ENCODE results near the gene SEMA3D. TPM values are rescaled to one million over a fixed set of nuclear protein-coding genes. Genes with fewer than 3 reads are reported as not detected.

SEMA3D gene
- total and polyA plus RNA-seq, 2 of the 13 experiments (the other 11 are each of a cell fraction or from before 2014, with no cell fraction given), result 0.07 TPM; not detected in 1

DNA sequence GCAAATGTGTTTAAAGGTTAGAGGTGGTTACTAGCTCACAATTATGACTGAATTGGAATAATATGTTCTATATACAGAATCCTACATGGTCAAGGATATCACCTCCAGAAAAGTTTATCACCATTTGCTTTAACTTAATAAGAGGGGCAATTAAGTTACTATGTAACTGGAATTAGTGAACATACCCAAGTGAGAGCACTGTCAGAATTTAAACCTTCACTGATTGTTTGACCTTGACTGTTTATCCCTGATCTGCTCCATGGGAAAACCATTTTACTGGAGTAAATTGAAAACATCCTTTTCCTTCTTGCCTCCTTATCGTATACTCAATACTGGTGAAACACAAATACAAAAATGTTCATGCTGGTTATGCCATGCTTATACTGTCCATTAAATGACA, 107.4 kb downstream of the SEMA3D start:
- Histone ChIP-seq H3K36me3 (replicated peaks in 1 of 2; ENCODE audit: control insufficient read depth in 1 of 2, insufficient read depth in 2 of 2, low read length in 2 of 2) (no peaks in the 10 kb centered on the region), H3K27me3 (ENCODE audit: control insufficient read depth in 1 of 2, insufficient read depth in 2 of 2, low read length in 2 of 2) (no peaks in the 10 kb centered on the region), H3K4me3 (replicated peaks in 1 of 3; ENCODE audit: insufficient read depth in 1 of 3, low read depth in 2 of 3, low read length in 3 of 3) (no peak overlapping the region), H3K79me2 (ENCODE audit: insufficient read depth, low read length) (no peaks in the 10 kb centered on the region), H4K20me1 (ENCODE audit: insufficient read depth, low read length) (no peaks in the 10 kb centered on the region), H2AFZ (ENCODE audit: low read length) (no peak overlapping the region), H3K9me3 (ENCODE audit: low read length) (no peaks in the 10 kb centered on the region), H3K27ac (ENCODE audit: extremely low read length, insufficient read depth, low read length) (no peak overlapping the region), H3K4me2 (ENCODE audit: low read depth, low read length) (no peak overlapping the region), H3K4me1 (ENCODE audit: insufficient read depth, low read length) (no peaks in the 10 kb centered on the region), H3K9ac (ENCODE audit: insufficient read depth, low read depth, low read length) (no peak overlapping the region)
- FAIRE-seq, result no peak
- POLR2A ChIA-PET, result no interaction called here
- intact Hi-C loops (cut with micrococcal nuclease; ENCODE audit: unreplicated experiment), result no loop called here
- BruUV-seq (replicated peaks), result no TSS peak
- in situ Hi-C loops (cut with HindIII; ENCODE audit: extremely low pct_ligation_motif_present, low pct_unique_long_range_greater_than_20kb), result no loop called here
- TF ChIP-seq MEIS2 (CRISPR knock-in tag; IDR thresholded peaks at IDR 0.05) (no peak), ZNF44 (CRISPR knock-in tag; IDR thresholded peaks at IDR 0.05) (no peak), PHF8 (CRISPR knock-in tag; IDR thresholded peaks at IDR 0.05) (no peak), ZNF276 (CRISPR knock-in tag; IDR thresholded peaks at IDR 0.05; ENCODE audit: low read depth) (no peak), WIZ (CRISPR knock-in tag; IDR thresholded peaks at IDR 0.05) (no peak), GPN1 (CRISPR knock-in tag; IDR thresholded peaks at IDR 0.05; ENCODE audit: borderline replicate concordance) (no peak), ZMYM3 (CRISPR knock-in tag; IDR thresholded peaks at IDR 0.05) (no peak), MXI1 (IDR thresholded peaks at IDR 0.05; ENCODE audit: borderline replicate concordance, low read depth, low read length) (no peak)
- TF ChIP-seq, protein P1, sequence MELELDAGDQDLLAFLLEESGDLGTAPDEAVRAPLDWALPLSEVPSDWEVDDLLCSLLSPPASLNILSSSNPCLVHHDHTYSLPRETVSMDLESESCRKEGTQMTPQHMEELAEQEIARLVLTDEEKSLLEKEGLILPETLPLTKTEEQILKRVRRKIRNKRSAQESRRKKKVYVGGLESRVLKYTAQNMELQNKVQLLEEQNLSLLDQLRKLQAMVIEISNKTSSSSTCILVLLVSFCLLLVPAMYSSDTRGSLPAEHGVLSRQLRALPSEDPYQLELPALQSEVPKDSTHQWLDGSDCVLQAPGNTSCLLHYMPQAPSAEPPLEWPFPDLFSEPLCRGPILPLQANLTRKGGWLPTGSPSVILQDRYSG (CRISPR knock-in tag; IDR thresholded peaks at IDR 0.05), result no peak
- TF ChIP-seq, protein P2, sequence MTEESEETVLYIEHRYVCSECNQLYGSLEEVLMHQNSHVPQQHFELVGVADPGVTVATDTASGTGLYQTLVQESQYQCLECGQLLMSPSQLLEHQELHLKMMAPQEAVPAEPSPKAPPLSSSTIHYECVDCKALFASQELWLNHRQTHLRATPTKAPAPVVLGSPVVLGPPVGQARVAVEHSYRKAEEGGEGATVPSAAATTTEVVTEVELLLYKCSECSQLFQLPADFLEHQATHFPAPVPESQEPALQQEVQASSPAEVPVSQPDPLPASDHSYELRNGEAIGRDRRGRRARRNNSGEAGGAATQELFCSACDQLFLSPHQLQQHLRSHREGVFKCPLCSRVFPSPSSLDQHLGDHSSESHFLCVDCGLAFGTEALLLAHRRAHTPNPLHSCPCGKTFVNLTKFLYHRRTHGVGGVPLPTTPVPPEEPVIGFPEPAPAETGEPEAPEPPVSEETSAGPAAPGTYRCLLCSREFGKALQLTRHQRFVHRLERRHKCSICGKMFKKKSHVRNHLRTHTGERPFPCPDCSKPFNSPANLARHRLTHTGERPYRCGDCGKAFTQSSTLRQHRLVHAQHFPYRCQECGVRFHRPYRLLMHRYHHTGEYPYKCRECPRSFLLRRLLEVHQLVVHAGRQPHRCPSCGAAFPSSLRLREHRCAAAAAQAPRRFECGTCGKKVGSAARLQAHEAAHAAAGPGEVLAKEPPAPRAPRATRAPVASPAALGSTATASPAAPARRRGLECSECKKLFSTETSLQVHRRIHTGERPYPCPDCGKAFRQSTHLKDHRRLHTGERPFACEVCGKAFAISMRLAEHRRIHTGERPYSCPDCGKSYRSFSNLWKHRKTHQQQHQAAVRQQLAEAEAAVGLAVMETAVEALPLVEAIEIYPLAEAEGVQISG (CRISPR knock-in tag; IDR thresholded peaks at IDR 0.05), result no peak
- TF ChIP-seq, protein P3, sequence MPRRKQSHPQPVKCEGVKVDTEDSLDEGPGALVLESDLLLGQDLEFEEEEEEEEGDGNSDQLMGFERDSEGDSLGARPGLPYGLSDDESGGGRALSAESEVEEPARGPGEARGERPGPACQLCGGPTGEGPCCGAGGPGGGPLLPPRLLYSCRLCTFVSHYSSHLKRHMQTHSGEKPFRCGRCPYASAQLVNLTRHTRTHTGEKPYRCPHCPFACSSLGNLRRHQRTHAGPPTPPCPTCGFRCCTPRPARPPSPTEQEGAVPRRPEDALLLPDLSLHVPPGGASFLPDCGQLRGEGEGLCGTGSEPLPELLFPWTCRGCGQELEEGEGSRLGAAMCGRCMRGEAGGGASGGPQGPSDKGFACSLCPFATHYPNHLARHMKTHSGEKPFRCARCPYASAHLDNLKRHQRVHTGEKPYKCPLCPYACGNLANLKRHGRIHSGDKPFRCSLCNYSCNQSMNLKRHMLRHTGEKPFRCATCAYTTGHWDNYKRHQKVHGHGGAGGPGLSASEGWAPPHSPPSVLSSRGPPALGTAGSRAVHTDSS (CRISPR knock-in tag; conservative IDR thresholded peaks at IDR 0.05), result no peak
- 4% methylated on average over 1 of the region's 1 CpG for WGBS (ENCODE audit: low lambda C conversion rate)
- no peak for ATAC-seq
- no peak for DNase-seq (ENCODE audit: low spot score)
- CTCF ChIA-PET (ENCODE audit: low intra/inter-chr PET ratio, low total read pairs), result no interaction called here
